Ovary (tissue), 9 donors: ENCODE data around the gene TRIM44. TPM values are rescaled to one million over a fixed set of nuclear protein-coding genes. Genes with fewer than 3 reads are reported as not detected.

ENCODE experiments used
- DNase-seq, 5 donors: peaks; one replicate each; pipeline ENCODE4 v3.0.0-alpha.2; 2019 to 2020
- H3K27ac ChIP-seq, 2 donors: fragments of 200-600 bp; one replicate each; pipeline versions ENCODE4 v1.5.1 to v1.8.0; 2019 to 2022
- H3K27me3 ChIP-seq: fragments of 200-600 bp; one replicate; pipeline ENCODE4 v1.8.0; 2022
- H3K36me3 ChIP-seq: fragments of 200-600 bp; sonication (generic); one replicate; pipeline ENCODE4 v1.5.1; 2019
- H3K4me1 ChIP-seq: one replicate; pipeline ENCODE4 v1.8.1; 2013; ENCODE audit warnings: mild to moderate bottlenecking, moderate library complexity; ENCODE audit not compliant: insufficient read depth
- H3K4me3 ChIP-seq: fragments of 200-600 bp; sonication (generic); one replicate; pipeline ENCODE4 v1.5.1; 2017
- H3K9me3 ChIP-seq, 2 donors: fragments of 200-600 bp in 1 of 2; sonication (generic) in 1 of 2; one replicate each; pipeline versions ENCODE4 v1.5.1 to v1.8.1; 2013 to 2019; ENCODE audit warnings: mild to moderate bottlenecking in 1 of 2, moderate library complexity in 1 of 2
- EP300 ChIP-seq: sonication (generic); formaldehyde crosslinking; IDR thresholded peaks from one replicate; pipeline ENCODE4 v1.6.1; 2017; ENCODE audit warnings: antibody characterized with exemption
- POLR2A ChIP-seq: fragments of 450-650 bp; IDR thresholded peaks from one replicate; pipeline ENCODE4 v1.6.1; 2017; ENCODE audit warnings: antibody characterized with exemption, mild to moderate bottlenecking, moderate library complexity
- WGBS, 3 donors: extraction: QIAGEN DNeasy Blood & Tissue Kit in 1 of 3; methylation state at CpG; one replicate each; pipeline versions ENCODE4 v1.1.5 to v1.1.7; 2013 to 2017; 5-methylcytosine and 5-hydroxymethylcytosine counted together
- intact Hi-C, 4 donors: fragments of 100-400 bp; cut with DNase I; formaldehyde crosslinking; loops; one replicate each; pipeline versions ENCODE4 v1.11.0 to v1.15.1; 2022 to 2023
- polyA plus RNA-seq, 2 donors: library from polyadenylated mRNA; stranded (reverse); fragments of 200-250 nt in 1 of 2; fragments of 350-450 nt in 1 of 2; fragmentation: Illumina TruSeq in 1 of 2; extraction: RNeasy Lipid Tissue Mini Kit (QIAGEN cat#74804) in 1 of 2; gene quantifications; one replicate each; pipeline ENCODE4 v1.2.3, GENCODE V29; 2013 to 2014
- total RNA-seq, 7 donors: library from RNA; depleted of rRNA in 2 of 7; stranded (reverse); fragments of >200 nt in 2 of 7; fragmentation: NEBNext Ultra II Directional in 3 of 7; extraction: Animal tissue kit (Norgen Biotek cat#: 25700) in 3 of 7; gene quantifications; one replicate each; pipeline versions ENCODE4 v1.1.0 to v1.2.4, GENCODE V29; 2016 to 2023
- TF ChIP-seq, protein P1 (sequence below), 3 donors: fragments of 450-650 bp in 2 of 3; fragments of 200-600 bp in 1 of 3; IDR thresholded peaks; one replicate each; pipeline versions ENCODE4 v1.5.1 to v1.8.0; 2016 to 2022; ENCODE audit warnings: antibody characterized with exemption in 3 of 3, mild to moderate bottlenecking in 1 of 3
- donor health status: DM: no; HTN: no; CAD: no; lungs with moderate emphysema.
- donor health status: DM: no; HTN: no; CAD: no.
- donor health status: Bipolar disorder and iron deficiency.
- donor health status: DM: yes; HTN: yes; CAD: no.
- donor health status: DM: no; HTN: no; CAD: no.
- donor health status: DM: yes; HTN: yes; CAD: no.

TRIM44 gene
- total and polyA plus RNA-seq, 9 donors: 9.9 to 54.6 (median 45.7) TPM

DNA sequence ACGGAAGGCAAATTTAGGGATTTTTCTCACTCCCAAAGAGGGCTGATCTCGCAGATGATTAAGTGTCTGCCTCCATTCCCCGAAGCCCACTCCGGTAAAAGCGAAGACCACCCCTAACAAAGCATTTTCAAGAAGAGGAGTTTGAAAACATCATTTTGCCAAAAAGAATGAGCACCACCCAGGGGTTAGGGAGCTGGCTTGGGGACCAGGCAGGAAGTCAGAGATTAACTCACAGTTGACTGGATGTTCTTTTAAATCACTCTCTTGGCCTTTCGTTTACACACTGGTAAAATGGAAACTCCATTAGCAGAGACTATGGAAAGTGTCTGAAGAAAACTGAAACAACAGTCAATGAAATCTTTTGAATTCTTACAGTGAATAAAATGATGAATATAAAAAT is 7.9 kb upstream of the TRIM44 start:
- no peak for TF ChIP-seq POLR2A
- TF ChIP-seq, protein P1, sequence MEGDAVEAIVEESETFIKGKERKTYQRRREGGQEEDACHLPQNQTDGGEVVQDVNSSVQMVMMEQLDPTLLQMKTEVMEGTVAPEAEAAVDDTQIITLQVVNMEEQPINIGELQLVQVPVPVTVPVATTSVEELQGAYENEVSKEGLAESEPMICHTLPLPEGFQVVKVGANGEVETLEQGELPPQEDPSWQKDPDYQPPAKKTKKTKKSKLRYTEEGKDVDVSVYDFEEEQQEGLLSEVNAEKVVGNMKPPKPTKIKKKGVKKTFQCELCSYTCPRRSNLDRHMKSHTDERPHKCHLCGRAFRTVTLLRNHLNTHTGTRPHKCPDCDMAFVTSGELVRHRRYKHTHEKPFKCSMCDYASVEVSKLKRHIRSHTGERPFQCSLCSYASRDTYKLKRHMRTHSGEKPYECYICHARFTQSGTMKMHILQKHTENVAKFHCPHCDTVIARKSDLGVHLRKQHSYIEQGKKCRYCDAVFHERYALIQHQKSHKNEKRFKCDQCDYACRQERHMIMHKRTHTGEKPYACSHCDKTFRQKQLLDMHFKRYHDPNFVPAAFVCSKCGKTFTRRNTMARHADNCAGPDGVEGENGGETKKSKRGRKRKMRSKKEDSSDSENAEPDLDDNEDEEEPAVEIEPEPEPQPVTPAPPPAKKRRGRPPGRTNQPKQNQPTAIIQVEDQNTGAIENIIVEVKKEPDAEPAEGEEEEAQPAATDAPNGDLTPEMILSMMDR (IDR thresholded peaks at IDR 0.05): no peak
- no peak for TF ChIP-seq EP300
- H3K27me3 ChIP-seq: no peaks in the 10 kb centered on the region
- no peak for DNase-seq
- H3K27ac ChIP-seq: no peak overlapping the region
- WGBS, 3 donors: 57 to 64% (median 62%) methylated on average over 6 of the region's 6 CpGs
- no peaks in the 10 kb centered on the region for H3K4me1 ChIP-seq
- no peaks in the 10 kb centered on the region for H3K9me3 ChIP-seq
- H3K4me3 ChIP-seq: no peak overlapping the region
- intact Hi-C loops: no loop called here
- no peaks in the 10 kb centered on the region for H3K36me3 ChIP-seq

DNA sequence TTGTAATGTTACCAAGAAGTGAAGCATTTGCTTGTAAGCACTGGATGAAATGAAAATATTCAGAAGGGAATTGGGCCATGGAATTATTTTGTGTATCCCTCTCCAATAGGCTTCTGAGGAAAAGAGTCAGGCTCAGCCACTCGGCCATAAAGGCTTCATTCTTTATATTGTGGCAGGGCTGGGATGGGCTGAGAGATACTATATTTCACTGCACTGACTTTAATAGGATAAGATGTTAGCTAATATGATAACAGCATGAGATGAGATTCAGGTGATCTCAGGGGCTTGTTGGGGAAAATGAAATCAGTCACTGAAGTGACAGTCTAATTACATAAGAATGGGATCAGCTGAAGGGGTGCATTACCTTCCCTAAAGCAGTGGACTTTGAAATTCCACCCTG is 7.3 kb upstream of the TRIM44 start:
- Histone ChIP-seq H3K27ac (no peak overlapping the region), H3K4me1 (no peaks in the 10 kb centered on the region), H3K36me3 (no peaks in the 10 kb centered on the region), H3K4me3 (no peak overlapping the region), H3K9me3 (no peaks in the 10 kb centered on the region), H3K27me3 (no peaks in the 10 kb centered on the region)
- 51 to 64% (median 62%) methylated on average over 1 of the region's 1 CpG for WGBS, 3 donors
- intact Hi-C loops: no loop called here
- DNase-seq: no peak
- no peak for TF ChIP-seq EP300
- TF ChIP-seq POLR2A: no peak
- TF ChIP-seq, protein P1 (IDR thresholded peaks at IDR 0.05): no peak

DNA sequence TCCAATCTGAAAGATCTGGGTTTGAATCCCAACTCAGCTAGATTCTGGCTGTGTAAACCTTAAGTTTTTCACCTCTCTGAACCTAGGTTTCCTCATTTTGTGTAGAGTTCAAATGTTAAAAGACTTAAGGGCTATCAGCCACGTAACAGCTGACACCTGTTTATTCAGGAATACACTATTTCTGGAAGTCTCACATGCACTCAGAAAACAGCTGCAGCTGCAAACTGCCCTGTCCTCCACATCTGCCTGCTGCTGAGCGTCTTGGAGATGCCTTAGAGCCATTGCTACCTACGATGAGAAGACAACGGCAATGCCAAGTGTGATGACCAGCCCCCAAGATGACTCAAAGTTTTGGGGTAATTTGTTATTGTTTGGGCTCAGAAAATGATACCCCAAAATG is 6.7 kb upstream of the TRIM44 start:
- no peaks in the 10 kb centered on the region for H3K9me3 ChIP-seq
- no peaks in the 10 kb centered on the region for H3K36me3 ChIP-seq
- TF ChIP-seq, protein P1 (IDR thresholded peaks at IDR 0.05): no peak
- no peak for TF ChIP-seq POLR2A
- no peak for TF ChIP-seq EP300
- 55 to 72% (median 57%) methylated on average over 4 of the region's 4 CpGs for WGBS, 3 donors
- H3K27ac ChIP-seq: no peak overlapping the region
- DNase-seq: no peak
- H3K4me1 ChIP-seq: no peaks in the 10 kb centered on the region
- no peak overlapping the region for H3K4me3 ChIP-seq
- intact Hi-C loops: no loop called here
- H3K27me3 ChIP-seq: no peaks in the 10 kb centered on the region

GRCh38 chr11:35658020-35658948 is 4.3 kb upstream of the TRIM44 start:
- TF ChIP-seq POLR2A: no peak
- TF ChIP-seq, protein P1 (IDR thresholded peaks at IDR 0.05): no peak
- TF ChIP-seq EP300: no peak
- H3K27me3 ChIP-seq: no peaks in the 10 kb centered on the region
- WGBS, 3 donors: 62 to 67% (median 66%) methylated on average over 3 of the region's 3 CpGs

More at GRCh38 chr11:35658020-35658948, 4.3 kb upstream of the TRIM44 start:
- no peaks in the 10 kb centered on the region for H3K36me3 ChIP-seq
- H3K4me1 ChIP-seq: peaks cover 2% of the 10 kb centered on the region
- DNase-seq: no peak
- intact Hi-C loops: no loop called here
- H3K27ac ChIP-seq: no peak overlapping the region
- no peaks in the 10 kb centered on the region for H3K9me3 ChIP-seq
- no peak overlapping the region for H3K4me3 ChIP-seq
